NCI-H1930 (cell line): ENCODE data around the gene IDH3B.
A peak's percentile ranks its signal among the peaks of the same experiment; 100 is the strongest.

ENCODE experiments used
- DNase-seq, 2 experiments: peaks; one replicate each; lab custom pipeline; 2025; lab: John Stamatoyannopoulos, UW

Gene IDH3B

GRCh38 chr20:2657241-2657640 lies 6.8 kb downstream of the IDH3B start:
- DNase-seq, result no peak

DNA sequence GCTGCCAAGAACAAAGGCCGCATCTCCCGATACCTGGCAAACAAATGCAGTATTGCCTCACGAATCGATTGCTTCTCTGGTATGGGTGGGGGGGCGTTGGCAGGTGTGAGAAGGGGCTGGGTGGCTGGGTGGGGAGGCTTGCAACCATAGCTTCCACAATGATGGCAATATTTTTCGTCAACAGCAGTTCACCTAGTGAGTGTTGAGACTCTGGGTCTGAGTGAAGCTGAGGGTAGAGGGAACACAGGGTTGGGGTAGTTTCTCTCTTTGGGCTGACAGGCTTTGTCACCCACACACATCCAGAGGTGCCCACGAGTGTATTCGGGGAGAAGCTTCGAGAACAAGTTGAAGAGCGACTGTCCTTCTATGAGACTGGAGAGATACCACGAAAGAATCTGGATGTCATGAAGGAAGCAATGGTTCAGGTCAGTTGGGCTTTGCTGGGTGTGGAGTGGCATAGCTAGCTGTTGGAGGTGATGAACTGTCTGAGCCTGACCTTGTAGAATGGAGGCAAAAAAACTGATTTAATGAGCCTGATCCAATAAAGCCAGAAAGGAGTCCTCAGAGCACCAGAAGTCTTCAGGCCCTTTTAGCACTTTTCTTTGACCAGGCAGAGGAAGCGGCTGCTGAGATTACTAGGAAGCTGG lies 7.4 kb downstream of the IDH3B start:
- DNase-seq, result no peak

- DNase-seq, result no peak
Observed at GRCh38 chr20:2655331-2656116, 8.5 kb downstream of the IDH3B start.

GRCh38 chr20:2654831-2655230 lies 9.2 kb downstream of the IDH3B start:
- no peak for DNase-seq

DNA sequence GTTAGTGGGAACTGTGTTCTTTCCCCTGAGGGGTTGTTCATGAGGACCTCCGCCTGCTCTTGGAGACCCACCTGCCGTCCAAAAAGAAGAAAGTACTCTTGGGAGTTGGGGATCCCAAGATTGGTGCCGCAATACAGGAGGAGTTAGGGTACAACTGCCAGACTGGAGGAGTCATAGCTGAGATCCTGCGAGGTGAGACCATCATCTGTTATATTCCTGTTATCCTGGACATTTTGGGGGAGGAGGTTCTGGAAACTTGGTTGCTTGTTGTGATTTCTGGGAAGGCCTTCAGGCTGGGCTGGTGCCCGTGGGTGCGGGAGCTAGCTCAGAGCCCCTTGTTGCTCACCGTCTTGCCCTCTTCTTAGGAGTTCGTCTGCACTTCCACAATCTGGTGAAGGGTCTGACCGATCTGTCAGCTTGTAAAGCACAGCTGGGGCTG lies 9.6 kb downstream of the IDH3B start:
- no peak for DNase-seq

DNA sequence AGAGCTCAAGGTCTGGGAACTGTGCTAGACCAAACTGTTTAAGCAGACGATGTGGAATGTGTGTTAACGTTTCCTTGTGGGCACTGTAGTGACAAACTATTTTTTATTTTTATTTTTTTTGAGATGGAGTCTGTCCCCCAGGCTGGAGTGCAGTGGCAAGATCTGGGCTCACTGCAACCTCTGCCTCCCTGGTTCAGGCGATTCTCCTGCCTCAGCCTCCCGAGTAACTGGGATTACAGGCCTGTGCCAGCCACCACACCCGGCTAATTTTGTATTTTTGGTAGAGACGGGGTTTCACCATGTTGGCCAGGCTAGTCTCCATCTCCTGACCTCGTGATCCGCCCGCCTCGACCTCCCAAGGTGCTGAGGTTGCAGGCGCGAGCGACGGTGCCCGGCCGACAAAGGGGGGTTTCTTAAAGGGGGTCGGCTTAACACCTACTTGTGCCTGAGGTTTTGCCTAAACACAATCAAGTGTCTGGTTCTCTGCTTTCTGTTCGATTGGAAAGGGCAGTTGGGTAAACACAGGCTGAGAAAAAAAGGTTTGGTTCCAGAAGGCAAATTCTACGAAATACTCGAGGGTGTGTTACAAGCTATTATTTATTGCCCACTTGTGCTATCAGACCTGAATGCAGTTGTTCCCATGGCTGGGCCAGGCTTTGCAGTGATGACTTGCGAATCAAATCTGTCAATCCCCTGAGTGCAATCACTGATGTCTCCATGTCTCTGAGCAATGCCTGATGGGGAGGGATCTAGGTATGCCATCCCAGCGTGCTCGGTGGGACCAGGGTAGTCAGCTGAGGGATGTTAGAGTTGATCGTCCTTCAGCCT lies 10.2 kb downstream of the IDH3B start:
- DNase-seq, result no peak

- DNase-seq, result no peak
Observed at GRCh38 chr20:2652724-2653555, 11.1 kb downstream of the IDH3B start.

- DNase-seq, result peak; percentile 82 to 92
Observed at GRCh38 chr20:2651772-2652723, 12.0 kb downstream of the IDH3B start, which contains the start of gene NOP56. Gene NOP56 (plus strand): TSS chr20:2652632. CDS start chr20:2652661, 29 bp downstream.

DNA sequence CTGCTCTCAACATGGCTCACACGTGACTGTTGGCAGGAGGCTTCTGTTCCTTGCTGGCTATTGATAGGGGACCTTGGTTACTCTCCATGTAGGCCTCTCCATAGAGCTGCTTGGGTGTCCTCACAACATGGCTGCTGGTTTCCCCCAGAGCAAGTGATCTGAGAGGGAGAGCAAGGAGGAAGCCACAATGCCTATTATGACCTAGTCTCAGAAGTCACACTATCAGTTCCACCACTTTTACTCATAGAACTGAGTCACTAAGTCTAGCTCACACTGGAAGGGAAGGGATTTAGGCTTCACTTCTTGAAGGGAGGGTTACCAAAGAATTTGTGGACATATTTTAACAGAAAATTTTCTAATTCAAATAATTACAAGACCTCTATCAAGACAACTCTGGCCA lies 20.3 kb downstream of the IDH3B start:
- no peak for DNase-seq

DNA sequence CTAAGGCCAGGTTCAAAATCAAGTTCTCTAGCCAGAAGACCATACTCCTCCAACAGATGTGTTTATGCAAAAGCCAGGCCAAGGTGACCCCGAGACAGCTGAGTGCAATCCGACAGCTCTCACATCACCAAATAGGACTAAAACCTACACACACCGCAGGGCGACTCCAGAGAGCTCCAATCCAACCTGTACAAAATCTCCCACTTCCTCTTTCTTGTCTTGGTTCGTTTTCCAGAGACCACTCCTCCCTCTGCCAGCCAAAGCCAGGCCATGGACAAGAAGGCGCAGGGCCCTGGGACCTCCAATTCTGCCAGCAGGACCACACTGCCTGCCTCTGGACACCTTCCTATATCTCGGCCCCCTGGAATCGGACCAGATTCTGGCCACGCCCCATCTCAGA lies 23.1 kb downstream of the IDH3B start:
- no peak for DNase-seq

DNA sequence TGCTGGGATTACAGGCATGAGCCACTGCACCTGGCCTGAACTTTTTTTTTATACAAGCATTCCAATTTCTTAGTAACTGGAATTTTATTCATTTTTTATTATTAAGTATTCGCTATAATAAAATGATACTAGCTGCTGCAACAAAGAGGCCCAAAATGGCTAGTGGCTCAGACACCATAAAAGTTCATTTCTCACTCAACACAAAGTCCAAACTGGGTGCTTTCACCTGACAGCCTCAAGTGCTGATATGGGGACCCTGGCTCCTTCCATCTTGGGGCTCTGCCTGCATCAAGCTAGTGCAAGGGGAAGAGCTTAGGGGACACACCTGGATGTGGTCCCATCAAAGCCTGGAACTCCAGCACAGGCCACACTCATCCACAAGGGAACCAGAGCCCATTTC lies 23.8 kb downstream of the IDH3B start:
- DNase-seq, result no peak

DNA sequence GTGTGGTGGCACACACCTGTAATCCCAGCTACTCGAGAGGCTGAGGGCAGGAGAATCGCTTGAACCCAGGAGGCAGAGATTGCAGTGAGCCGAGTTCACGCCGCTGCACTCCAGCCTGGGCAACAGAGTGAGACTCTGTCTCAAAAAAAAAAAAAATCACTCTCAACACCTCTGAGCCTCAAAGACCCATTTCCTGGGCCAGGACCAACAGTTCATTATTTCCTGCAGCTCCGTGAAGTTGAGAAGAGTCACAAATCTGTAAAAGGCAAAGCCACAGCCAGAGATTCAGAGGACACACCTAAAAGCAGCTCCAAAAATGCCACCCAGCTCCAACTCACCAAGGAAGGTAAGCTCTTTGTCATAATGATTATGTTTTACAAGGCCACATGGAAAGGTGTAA lies 26.8 kb downstream of the IDH3B start:
- DNase-seq, result no peak

GRCh38 chr20:2633381-2633780 lies 30.6 kb downstream of the IDH3B start:
- DNase-seq, result no peak

DNA sequence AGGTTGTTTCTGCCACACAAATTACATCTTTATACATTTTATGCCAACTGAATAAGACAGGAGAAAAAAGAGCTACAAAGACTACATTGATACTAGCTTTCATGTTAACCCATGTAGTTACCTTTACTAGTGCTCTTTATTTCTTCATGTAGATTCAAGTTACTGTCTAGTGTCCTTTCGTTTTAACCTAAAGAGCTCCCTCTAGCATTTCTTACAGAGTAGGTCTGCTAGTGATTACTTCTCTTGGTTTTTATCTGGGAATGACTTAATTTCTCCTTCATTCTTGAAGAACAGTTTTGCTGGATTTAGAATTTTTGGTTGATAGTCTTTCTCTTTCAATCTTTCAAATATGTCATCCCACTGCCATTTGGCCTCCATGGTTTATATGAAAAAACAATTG lies 32.8 kb downstream of the IDH3B start:
- no peak for DNase-seq

DNA sequence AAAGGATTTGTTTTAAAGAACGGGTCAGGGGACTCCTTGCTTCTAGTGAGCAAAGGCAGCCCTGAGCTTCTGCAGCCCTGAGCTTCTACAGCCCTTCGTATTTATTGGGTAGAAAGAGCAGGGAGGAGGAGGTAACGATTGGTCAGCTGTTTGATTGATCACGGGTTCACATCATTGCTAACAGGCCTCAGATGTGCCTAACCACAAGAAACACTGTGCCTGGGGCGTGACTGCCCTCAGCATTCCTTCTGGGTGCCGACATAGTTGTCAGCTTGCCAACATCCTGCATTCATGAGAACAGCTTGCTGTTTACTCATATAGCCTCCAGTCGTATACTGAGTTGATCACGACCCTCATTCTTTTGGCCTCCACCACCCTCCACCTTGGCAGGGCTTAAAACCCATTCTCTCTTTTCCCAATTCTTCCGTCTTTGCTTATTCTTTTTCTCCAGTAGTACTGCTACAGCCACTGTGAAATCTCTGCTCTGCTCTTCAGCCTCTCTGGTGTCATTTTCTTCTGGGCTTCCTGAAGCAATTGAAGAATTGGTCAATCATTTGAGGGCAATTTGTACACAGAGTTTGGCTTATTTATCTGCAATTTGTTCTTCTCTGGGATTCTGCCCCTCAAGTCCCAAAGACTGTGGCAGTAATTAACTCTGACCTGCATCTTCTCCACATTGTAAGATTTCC lies 37.0 kb downstream of the IDH3B start:
- DNase-seq, result no peak

GRCh38 chr20:2625062-2625461 lies 39.0 kb downstream of the IDH3B start:
- no peak for DNase-seq

DNA sequence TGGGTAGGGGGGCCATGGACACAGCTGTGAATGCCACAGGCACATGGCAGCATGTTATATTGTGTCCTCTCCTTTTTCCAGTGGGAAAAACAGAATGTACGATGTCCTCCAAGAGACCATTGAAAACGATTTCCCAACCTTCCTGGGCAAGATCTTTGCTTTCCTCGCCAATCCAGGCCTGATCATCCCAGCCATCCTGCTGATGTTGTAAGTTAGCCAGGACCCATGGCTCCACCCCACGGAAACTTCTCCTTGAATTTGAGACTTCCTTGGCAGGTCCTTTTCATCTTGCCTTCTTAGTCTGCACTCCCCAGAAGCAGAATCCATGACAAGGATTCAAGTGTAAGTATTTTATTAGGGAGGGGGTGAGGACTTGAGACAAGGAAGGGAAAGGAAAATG lies 39.8 kb downstream of the IDH3B start:
- no peak for DNase-seq

- DNase-seq, result no peak
Observed at GRCh38 chr20:2619961-2620595, 43.9 kb downstream of the IDH3B start.

DNA sequence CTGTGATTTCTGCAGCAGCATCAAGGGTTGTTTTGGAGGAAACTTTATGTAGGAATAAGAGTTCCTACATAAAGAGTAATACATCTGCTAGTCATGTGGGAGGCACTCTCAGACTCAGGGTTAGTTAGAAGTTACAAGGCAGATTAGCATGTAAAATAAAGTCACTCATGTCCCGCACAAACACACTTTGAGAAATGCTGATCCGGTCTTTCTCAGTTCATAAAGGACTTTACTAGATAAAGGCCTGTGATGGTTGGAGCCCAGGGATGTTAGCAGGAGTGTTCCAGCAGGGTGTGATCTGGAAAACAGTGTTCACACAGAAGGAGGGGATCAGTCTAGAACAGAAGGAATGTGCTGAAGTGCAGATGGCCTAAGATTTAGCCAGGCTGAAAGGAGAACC lies 44.7 kb downstream of the IDH3B start:
- no peak for DNase-seq

DNA sequence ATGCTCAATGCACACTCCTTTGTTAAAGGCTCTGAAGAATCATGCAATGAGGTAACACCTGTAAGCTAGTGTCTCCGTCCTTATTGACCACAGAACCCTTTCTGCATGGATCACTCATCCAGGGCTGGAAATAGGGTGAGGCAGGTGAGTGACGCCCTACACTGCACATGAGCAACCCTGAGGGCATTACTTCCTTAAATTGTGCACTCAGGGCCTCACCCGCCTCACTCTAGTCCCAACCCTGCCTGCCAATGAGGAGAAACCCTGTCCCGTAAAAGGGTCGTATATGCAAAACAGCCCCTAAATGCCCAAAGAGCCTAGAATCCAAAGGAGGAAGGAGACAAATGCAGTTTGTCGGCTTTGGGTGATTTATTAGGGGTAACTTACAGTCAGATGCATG lies 45.2 kb downstream of the IDH3B start:
- DNase-seq, result no peak
